HEK293 (cell line): Measurements from ENCODE around the gene METTL25B.

Experiments used
- HOXD13 ChIP-seq: sonication (generic); formaldehyde crosslinking; IDR thresholded peaks from 2 replicates; pipeline ENCODE4 v1.8.0; 2022; ENCODE audit warnings: missing genetic modification reagents, borderline replicate concordance
- KLF9 ChIP-seq: fragments of 450-650 bp; formaldehyde crosslinking; IDR thresholded peaks from 2 replicates; pipeline ENCODE4 v1.5.1; 2016; ENCODE audit warnings: missing biosample characterization, missing genetic modification characterization, low read depth
- OSR2 ChIP-seq: fragments of 450-650 bp; formaldehyde crosslinking; IDR thresholded peaks from 2 replicates; pipeline ENCODE4 v1.5.1; 2016; ENCODE audit warnings: missing biosample characterization, missing genetic modification characterization
- PRDM1 ChIP-seq: fragments of 450-650 bp; formaldehyde crosslinking; IDR thresholded peaks from 2 replicates; pipeline ENCODE4; 2016; ENCODE audit warnings: missing biosample characterization, missing genetic modification characterization
- PRDM2 ChIP-seq: fragments of 450-650 bp; formaldehyde crosslinking; IDR thresholded peaks from 2 replicates; pipeline ENCODE4 v1.5.1; 2016; ENCODE audit warnings: missing biosample characterization, missing genetic modification characterization, borderline replicate concordance
- REST ChIP-seq: fragments of 450-650 bp; formaldehyde crosslinking; IDR thresholded peaks from 2 replicates; pipeline ENCODE4 v1.5.1; 2016; ENCODE audit warnings: missing biosample characterization, missing genetic modification characterization
- ZBTB17 ChIP-seq: fragments of 450-650 bp; formaldehyde crosslinking; IDR thresholded peaks from 2 replicates; pipeline ENCODE4 v1.5.1; 2016; ENCODE audit warnings: missing biosample characterization, missing genetic modification characterization
- ZFP3 ChIP-seq: fragments of 450-650 bp; formaldehyde crosslinking; IDR thresholded peaks from 2 replicates; pipeline ENCODE4 v1.5.1; 2016; ENCODE audit warnings: low read depth, missing biosample characterization, missing genetic modification characterization
- ZNF112 ChIP-seq: fragments of 450-650 bp; formaldehyde crosslinking; IDR thresholded peaks from 2 replicates; pipeline ENCODE4 v1.5.0; 2017; ENCODE audit warnings: missing biosample characterization, missing genetic modification characterization
- ZNF140 ChIP-seq: fragments of 450-650 bp; formaldehyde crosslinking; IDR thresholded peaks from 2 replicates; pipeline ENCODE4 v1.5.1; 2016; ENCODE audit warnings: missing biosample characterization, missing genetic modification characterization
- ZNF2 ChIP-seq: fragments of 450-650 bp; formaldehyde crosslinking; IDR thresholded peaks from 2 replicates; pipeline ENCODE4 v1.5.1; 2016; ENCODE audit warnings: missing biosample characterization, missing genetic modification characterization
- ZNF26 ChIP-seq: fragments of 450-650 bp; formaldehyde crosslinking; IDR thresholded peaks from 2 replicates; pipeline ENCODE4 v1.5.1; 2016; ENCODE audit warnings: missing biosample characterization, missing genetic modification characterization
- ZNF48 ChIP-seq: fragments of 450-650 bp; formaldehyde crosslinking; IDR thresholded peaks from 2 replicates; pipeline ENCODE4 v1.5.1; 2016; ENCODE audit warnings: missing biosample characterization, missing genetic modification characterization
- ZNF514 ChIP-seq: fragments of 450-650 bp; formaldehyde crosslinking; IDR thresholded peaks from 2 replicates; pipeline ENCODE4 v1.5.1; 2016; ENCODE audit warnings: missing biosample characterization, missing genetic modification characterization
- ZNF544 ChIP-seq: fragments of 450-650 bp; formaldehyde crosslinking; IDR thresholded peaks from 2 replicates; pipeline ENCODE4 v1.5.0; 2017; ENCODE audit warnings: missing biosample characterization, missing genetic modification characterization
- ZNF776 ChIP-seq: fragments of 450-650 bp; formaldehyde crosslinking; IDR thresholded peaks from 2 replicates; pipeline ENCODE4 v1.5.0; 2017; ENCODE audit warnings: missing biosample characterization, missing genetic modification characterization, borderline replicate concordance
- ZNF830 ChIP-seq: fragments of 450-650 bp; IDR thresholded peaks from 2 replicates; pipeline ENCODE4 v1.5.0; 2018; ENCODE audit warnings: missing biosample characterization, missing genetic modification characterization, low read depth, mild to moderate bottlenecking, moderate library complexity
- ZNF837 ChIP-seq: fragments of 450-650 bp; formaldehyde crosslinking; IDR thresholded peaks from 2 replicates; pipeline ENCODE4 v1.5.1; 2016; ENCODE audit warnings: missing biosample characterization, missing genetic modification characterization
- TF ChIP-seq, protein P1 (sequence below): fragments of 450-650 bp; formaldehyde crosslinking; IDR thresholded peaks from 2 replicates; pipeline ENCODE4 v1.5.1; 2016; ENCODE audit warnings: missing biosample characterization, missing genetic modification characterization
- TF ChIP-seq, protein P2 (sequence below): fragments of 450-650 bp; formaldehyde crosslinking; IDR thresholded peaks from 2 replicates; pipeline ENCODE4 v1.5.1; 2016; ENCODE audit warnings: missing biosample characterization, missing genetic modification characterization

Gene METTL25B

DNA sequence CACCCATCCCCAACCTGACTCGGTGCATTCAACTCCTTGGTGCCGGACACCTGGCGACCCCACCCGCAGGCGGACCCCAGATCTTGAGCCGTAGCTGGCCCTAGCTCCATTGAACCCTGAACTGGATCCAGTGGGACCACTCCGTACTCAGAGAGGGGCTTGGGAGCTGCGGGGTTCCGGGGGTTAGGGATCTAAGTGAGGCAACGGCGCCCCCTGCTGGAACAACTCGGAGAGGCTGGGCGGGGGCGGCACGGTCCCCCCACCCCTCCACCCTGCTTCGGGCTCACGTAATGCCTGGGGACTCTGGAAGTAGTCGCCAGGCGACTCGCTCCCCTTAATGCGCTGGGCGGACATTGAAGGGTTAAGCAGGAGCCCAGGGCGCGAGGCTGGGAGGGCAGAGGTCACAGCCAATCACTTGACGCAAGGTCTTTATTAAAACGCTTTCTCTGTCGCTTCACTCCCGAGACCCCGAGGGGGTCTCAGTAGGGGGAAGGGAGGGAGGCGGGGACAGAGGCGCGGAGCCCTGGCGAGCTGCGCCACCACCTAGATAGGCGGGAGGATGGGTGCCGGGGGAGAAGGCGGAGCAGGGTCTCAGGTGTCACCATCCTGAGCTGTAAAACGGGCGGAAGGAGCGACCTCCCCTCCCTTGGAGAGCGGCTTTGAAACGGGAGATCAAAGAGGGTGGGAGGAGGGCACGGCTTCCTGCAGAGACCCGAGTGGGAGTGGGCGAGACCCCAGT lies 22.2 kb upstream of the METTL25B start (continued):
- TF ChIP-seq PRDM2 (tag by site-specific recombination), result peak; percentile 58; the same call in 1 of the 2 replicates
- TF ChIP-seq ZNF837 (tag by site-specific recombination), result no peak
- TF ChIP-seq KLF9, result peak; percentile 57
- TF ChIP-seq ZNF514 (tag by site-specific recombination), result no peak
- no peak for TF ChIP-seq PRDM1 (tag by site-specific recombination)
- peak; percentile 95 for TF ChIP-seq ZBTB17 (tag by site-specific recombination)
- TF ChIP-seq ZFP3, result no peak
- no peak for TF ChIP-seq ZNF544 (tag by site-specific recombination)
- TF ChIP-seq, protein P1, sequence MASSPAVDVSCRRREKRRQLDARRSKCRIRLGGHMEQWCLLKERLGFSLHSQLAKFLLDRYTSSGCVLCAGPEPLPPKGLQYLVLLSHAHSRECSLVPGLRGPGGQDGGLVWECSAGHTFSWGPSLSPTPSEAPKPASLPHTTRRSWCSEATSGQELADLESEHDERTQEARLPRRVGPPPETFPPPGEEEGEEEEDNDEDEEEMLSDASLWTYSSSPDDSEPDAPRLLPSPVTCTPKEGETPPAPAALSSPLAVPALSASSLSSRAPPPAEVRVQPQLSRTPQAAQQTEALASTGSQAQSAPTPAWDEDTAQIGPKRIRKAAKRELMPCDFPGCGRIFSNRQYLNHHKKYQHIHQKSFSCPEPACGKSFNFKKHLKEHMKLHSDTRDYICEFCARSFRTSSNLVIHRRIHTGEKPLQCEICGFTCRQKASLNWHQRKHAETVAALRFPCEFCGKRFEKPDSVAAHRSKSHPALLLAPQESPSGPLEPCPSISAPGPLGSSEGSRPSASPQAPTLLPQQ, result peak; percentile 76
- no peak for TF ChIP-seq OSR2 (tag by site-specific recombination)
- TF ChIP-seq ZNF26 (tag by site-specific recombination), result no peak
- no peak for TF ChIP-seq ZNF112
- TF ChIP-seq REST (tag by site-specific recombination), result 0 out of 2 replicates have a peak, but pooled peaks have one; percentile 21
- peak; percentile 65 for TF ChIP-seq ZNF2 (tag by site-specific recombination)
- TF ChIP-seq ZNF48 (tag by site-specific recombination), result no peak
- no peak for TF ChIP-seq HOXD13 (CRISPR knock-in tag)
- TF ChIP-seq ZNF776 (tag by site-specific recombination), result no peak
- TF ChIP-seq ZNF140 (tag by site-specific recombination), result no peak
- TF ChIP-seq, protein P2, sequence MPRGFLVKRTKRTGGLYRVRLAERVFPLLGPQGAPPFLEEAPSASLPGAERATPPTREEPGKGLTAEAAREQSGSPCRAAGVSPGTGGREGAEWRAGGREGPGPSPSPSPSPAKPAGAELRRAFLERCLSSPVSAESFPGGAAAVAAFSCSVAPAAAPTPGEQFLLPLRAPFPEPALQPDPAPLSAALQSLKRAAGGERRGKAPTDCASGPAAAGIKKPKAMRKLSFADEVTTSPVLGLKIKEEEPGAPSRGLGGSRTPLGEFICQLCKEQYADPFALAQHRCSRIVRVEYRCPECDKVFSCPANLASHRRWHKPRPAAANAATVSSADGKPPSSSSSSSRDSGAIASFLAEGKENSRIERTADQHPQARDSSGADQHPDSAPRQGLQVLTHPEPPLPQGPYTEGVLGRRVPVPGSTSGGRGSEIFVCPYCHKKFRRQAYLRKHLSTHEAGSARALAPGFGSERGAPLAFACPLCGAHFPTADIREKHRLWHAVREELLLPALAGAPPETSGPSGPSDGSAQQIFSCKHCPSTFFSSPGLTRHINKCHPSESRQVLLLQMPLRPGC (tag by site-specific recombination), result 0 out of 2 replicates have a peak, but pooled peaks have one; percentile 8
- TF ChIP-seq ZNF830 (tag by site-specific recombination), result no peak
